Cardiac septum (tissue), 1 donor: Measurements from ENCODE around the gene CDC45. TPM values are rescaled to one million over a fixed set of nuclear protein-coding genes. Genes with fewer than 3 reads are reported as not detected.
"Not testable (repeated sequence)": the region's sequence is repeated elsewhere in the genome, so short reads cannot be mapped to it uniquely, and the experiment has no call there.

Experiments used
- DNase-seq: peaks from one replicate; pipeline ENCODE4 v3.0.0-alpha.2; 2020; ENCODE audit warnings: low spot score
- intact Hi-C: fragments of 100-400 bp; cut with DNase I; formaldehyde crosslinking; loops from one replicate; pipeline ENCODE4 v1.14.0; 2022
- total RNA-seq: library from RNA; stranded (reverse); fragmentation: NEBNext Ultra II Directional; extraction: Animal tissue kit (Norgen Biotek cat#: 25700); gene quantifications from one replicate; pipeline ENCODE4 v1.2.1, GENCODE V29; 2021
- donor health status: DM: no; HTN: no; CAD: no.

CDC45 gene
- total RNA-seq, 1 donor from 2014 or later, result not detected

GRCh38 chr22:19522190-19522880, 42.6 kb downstream of the CDC45 start:
- peak; percentile 71 for DNase-seq
- intact Hi-C loops, result no loop called here

DNA sequence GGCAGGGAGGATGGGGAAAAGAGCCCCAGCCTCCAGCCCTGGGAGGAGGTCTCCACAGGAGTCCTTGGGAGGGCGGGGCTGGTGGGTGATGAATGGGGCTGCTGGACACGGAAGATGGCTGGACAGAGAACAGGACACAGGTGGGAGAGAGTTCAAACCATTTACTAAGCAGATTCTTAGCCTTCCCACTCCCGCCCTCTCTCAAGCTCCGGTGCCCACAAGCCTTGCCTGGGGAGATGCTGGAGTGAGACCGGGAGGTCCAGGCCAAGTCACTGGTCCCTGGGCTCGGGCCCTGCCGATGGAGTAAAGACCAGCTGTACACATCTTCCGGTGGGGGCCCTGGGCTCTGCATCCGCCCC, 43.1 kb downstream of the CDC45 start:
- intact Hi-C loops, result no loop called here

GRCh38 chr22:19523240-19524169, 43.8 kb downstream of the CDC45 start:
- DNase-seq, result peak; percentile 72
- intact Hi-C loops, result no loop called here

More for the DNA sequence above, 43.1 kb downstream of the CDC45 start:
- peak; percentile 51 for DNase-seq

DNA sequence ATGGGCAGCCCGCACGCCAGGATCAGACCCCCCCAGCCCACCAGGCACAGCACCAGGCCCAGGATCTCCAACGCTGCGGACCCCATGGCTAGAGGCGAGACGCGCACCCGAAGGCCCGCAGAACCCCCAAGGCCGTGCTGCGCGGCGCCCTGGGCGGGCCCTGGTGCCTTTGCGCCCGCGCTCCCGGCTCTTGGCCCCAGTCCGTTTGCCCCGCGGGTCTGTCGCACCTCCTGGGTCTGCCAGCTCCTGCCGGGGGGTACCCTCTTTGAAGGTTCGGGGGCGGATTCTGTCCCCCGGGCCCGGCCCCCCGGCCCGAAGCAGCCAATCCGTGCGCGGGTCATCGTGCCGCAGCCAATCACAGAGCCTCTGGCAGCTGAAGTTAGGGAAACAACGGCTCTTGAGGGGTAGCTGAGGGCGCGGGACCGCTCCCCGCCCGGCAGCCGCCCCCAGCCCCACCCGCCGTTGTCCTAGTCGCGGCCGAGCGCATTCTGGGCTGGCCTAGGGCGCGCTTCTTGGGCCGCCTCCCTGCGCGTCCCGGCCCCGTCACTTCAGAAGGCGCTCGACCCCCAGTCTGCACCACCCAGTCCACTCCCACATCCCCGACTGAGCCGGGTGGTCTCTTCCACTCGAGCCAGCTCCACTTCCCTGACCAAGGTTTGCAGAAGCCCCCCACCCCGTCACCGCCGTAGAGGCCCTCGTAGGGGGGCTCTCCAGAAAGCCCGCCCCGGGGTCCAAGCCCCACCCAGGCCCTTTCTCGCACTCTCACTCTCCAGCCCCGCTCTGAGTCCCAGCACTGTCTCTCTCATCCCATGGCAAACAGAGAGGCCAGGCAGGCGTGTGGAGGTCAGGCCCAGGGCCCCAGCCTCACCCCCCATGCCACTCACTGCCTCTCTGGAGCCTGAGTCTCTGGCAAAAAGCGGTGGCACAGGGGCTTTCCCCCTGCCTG, 44.7 kb downstream of the CDC45 start, which contains the start of gene CLDN5:
Gene CLDN5, minus strand, starts transcription at position 241 of the 946 bp plus-strand sequence. Its CDS starts 155 bp downstream, at position 86.
- DNase-seq, result peak; percentile 80
- intact Hi-C loops, result no loop called here

GRCh38 chr22:19525116-19525660, 45.5 kb downstream of the CDC45 start:
- intact Hi-C loops, result no loop called here
- peak; percentile 72 for DNase-seq

GRCh38 chr22:19525666-19526065, 45.9 kb downstream of the CDC45 start:
- DNase-seq, result peak; percentile 2
- intact Hi-C loops, result no loop called here

DNA sequence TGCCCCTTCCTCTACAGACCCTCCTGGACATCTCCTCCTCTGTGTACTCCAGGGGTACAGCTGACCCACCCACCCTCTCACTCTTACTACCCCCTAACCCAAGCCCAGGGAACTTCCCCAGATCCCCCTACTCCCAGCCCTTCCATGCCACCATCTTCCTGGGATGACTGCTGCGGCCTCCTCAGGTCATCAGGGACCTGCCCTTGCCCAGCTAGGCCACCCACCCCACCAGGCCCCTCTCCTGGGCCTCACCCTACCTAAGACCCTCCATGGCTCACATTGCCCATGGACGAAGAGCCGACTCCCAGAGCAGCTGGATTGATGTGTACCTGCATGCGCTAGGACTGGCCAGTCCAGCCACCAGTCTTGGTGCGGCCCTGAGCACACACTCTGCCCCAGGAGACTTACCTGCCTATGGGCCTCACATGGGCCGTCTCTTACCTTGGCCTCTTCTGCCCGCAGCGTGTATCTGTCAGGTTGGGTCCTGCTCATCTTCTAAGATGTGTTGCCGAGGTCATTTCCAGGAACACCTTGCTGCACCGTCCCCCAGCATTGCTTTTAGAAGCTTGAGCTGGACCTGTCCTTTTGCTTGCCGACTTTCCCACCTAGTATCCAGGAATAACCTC, 46.5 kb downstream of the CDC45 start:
- DNase-seq, result peak; percentile 71
- intact Hi-C loops, result no loop called here

DNA sequence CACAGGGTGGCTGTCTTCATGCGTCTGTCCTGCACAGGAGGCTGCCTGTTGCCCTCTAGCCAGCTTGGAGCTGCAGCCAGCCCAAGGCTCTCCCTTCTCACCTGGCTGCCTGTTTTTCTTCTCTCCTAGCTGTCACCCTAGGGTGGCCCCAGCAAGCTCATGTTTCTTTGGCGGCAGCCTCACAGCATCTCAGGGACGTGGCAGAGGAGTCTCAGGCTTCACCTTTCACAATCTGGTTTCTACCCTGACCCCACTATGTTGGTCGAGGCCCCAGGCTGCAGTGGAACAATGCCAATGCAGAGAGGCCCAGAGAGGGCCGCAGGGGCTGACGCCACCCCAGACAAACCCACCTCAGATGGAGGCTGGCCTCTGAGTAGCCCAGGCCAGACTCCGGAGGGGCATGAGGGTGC, 47.0 kb downstream of the CDC45 start:
- intact Hi-C loops, result no loop called here
- peak; percentile 59 for DNase-seq

DNA sequence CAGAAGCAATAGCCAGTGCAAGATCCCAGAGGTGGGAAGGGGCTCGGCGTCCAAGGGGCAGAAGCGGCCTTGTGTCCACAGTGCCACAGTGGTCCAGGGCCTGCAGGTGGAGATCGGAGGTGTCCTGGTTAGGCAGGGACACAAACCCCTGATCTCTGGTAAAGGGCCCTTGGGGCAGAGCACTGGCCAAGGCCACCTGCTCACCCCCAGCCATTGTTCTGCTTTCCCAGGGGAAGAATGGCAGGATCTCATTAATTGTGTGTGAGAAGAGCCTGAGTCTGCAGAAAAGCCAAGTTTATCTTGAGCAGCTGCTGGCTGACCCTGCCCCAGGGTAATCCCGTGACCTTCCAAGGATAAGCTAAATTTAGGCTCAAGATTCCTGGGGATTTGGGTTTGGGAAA, 47.6 kb downstream of the CDC45 start:
- intact Hi-C loops, result no loop called here
- DNase-seq, result peak; percentile 43

DNA sequence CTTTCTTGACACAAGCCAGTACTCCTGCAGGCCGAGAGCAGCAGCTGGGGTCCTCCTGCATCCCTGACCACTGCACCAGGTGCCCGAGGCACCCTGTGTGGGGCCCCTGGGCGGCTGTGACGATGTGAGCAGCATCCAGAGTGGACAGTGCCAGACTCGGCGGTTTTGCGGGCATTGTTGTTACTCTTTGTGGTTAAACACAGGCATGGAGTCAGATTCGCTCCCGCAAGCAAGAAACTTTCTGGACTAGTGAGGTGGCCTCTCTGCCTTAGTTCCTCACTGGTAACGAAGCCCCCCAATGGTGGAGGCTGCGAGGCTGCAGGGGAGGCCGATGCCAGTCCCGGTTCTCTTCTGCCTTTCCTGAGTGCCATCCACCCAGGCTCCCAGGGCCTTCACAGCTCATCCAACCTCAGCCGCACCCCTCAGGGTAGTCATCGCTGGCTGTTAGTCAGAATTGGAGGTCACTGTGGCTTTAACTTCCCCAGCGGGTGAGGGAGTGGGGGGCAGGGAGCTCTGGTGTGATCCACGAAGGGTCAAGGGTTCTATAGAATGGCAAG, 48.2 kb downstream of the CDC45 start:
- intact Hi-C loops, result no loop called here
- DNase-seq, result peak; percentile 9

DNA sequence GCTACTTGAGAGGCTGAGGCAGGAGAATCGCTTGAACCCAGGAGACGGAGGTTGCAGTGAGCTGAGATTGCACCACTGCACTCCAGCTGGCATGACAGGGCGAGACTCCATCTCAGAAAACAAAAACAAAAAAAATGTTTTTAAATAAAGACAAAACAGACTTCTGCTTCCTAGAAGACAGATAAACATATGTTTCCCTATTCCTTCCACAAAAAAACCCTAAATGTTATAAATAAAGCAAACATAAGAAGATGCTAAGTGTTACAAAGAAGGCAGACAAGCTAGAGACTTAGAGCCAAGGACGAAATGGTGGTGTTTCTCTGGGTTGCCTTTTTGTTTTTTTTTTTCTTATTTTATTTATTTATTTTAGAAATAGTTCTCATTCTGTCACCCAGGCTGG, 50.1 kb downstream of the CDC45 start:
- intact Hi-C loops, result no loop called here
- DNase-seq, result no peak

- intact Hi-C loops, result no loop called here
- no peak for DNase-seq
Measured at GRCh38 chr22:19530751-19531150, 51.0 kb downstream of the CDC45 start.

DNA sequence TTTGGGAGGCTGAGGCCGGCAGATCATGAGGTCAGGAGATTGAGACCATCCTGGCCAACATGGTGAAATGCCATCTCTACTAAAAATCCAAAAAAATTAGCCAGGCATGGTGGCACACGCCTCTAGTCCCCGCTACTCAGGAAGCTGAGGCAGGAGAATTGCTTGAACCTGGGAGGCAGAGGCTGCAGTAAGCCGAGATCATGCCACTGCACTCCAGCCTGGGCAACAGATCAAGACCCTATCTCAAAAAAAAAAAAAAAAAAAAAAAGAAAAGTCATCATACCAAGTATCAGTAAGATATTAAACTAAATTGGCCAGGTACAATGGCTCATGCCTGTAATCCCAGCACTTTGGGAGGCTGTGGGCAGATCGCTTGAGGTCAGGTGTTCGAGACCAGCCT, 51.6 kb downstream of the CDC45 start:
- DNase-seq, intact Hi-C loops: not testable (repeated sequence)

- no peak for DNase-seq
- intact Hi-C loops, result no loop called here
Measured at GRCh38 chr22:19533049-19533626, 53.4 kb downstream of the CDC45 start.

- intact Hi-C loops, result no loop called here
- DNase-seq, result no peak
Measured at GRCh38 chr22:19533857-19534256, 54.1 kb downstream of the CDC45 start.

- DNase-seq, result no peak
- intact Hi-C loops, result no loop called here
Measured at GRCh38 chr22:19535001-19535400, 55.3 kb downstream of the CDC45 start.

- DNase-seq, result peak; percentile 6
- intact Hi-C loops, result no loop called here
Measured at GRCh38 chr22:19536564-19536963, 56.8 kb downstream of the CDC45 start.

DNA sequence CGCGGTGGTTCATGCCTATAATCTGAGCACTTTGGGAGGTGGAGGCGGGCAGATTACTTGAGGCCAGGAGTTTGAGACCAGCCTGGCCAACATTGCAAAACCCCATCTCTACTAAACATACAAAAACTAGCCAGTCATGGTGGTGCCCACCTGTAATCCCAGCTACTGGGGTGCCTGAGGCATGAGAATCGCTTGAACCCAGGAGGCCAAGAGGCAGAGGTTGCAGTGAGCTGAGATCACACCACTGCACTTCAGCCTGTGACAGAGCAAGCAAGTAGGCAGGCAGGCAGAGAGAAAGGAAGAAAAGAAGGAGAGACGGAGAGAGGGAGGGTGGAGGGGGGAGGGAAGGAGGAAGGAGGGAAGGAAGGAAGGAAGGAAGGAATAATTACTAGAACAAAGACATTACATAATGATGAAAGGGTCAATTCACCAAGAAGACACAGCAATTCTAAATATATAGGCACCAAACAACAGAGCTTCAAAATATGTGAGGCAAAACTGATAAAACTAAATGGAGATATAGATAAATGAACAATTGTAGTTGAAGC, 58.3 kb downstream of the CDC45 start:
- DNase-seq, result peak; percentile 6
- intact Hi-C loops, result no loop called here
